GM12892 (cell line): ENCODE results near the gene PLEKHG5.

Experiments used
- POLR2A ChIP-seq: IDR thresholded peaks from 2 replicates; pipeline ENCODE4 v1.6.1; 2011; ENCODE audit warnings: low read depth, low read length, control low read depth
- POLR2AphosphoS5 ChIP-seq: IDR thresholded peaks from 2 replicates; pipeline ENCODE4 v1.6.1; 2011; ENCODE audit warnings: low read depth, low read length, control low read depth
- TAF1 ChIP-seq: IDR thresholded peaks from 2 replicates; pipeline ENCODE4 v1.6.1; 2011; ENCODE audit warnings: low read depth, mild to moderate bottlenecking, control low read depth, low read length, borderline replicate concordance

GRCh38 chr1:6486433-6487011 lies 4.9 kb downstream of the PLEKHG5 start:
- TF ChIP-seq TAF1, result no peak
- TF ChIP-seq POLR2A, result no peak
- no peak for TF ChIP-seq POLR2AphosphoS5
